Panc1 (cell line): ENCODE data around the gene ALG12. TPM values are rescaled to one million over a fixed set of nuclear protein-coding genes. Genes with fewer than 3 reads are reported as not detected.

ENCODE experiments used
- ATAC-seq: fragments of 200-7000 bp; cut with Tn5 transposase; 2 replicates; pipeline ENCODE4 v1.9.1; 2020; ENCODE audit warnings: mild to moderate bottlenecking, moderate library complexity
- BruUV-seq: library from RNA; stranded (reverse); fragments of 400-500 nt; replicated peaks from 2 replicates; lab custom pipeline; 2021; lab: Mats Ljungman, UMichigan
- CTCF ChIA-PET: fragments of 300-600 bp; sonication (Branson Sonifier 250); formaldehyde crosslinking; loops from one replicate; lab custom pipeline; 2022; ENCODE audit warnings: antibody characterized with exemption; lab: Charles Lee
- POLR2A ChIA-PET: fragments of 300-600 bp; sonication (Branson Sonifier 250); formaldehyde crosslinking; loops from one replicate; lab custom pipeline; 2022; ENCODE audit warnings: antibody characterized with exemption; lab: Charles Lee
- DNase-seq: peaks from one replicate; pipeline ENCODE4 v3.0.0-alpha.2; 2010; ENCODE audit warnings: low read depth, low spot score
- H3K27ac ChIP-seq: 2 replicates; pipeline ENCODE4 v1.5.1; 2011; ENCODE audit warnings: mild to moderate bottlenecking, low read length, inconsistent platforms
- H3K27me3 ChIP-seq: fragments of 200-500 bp; sonication (Bioruptor generic); 2 replicates; pipeline ENCODE4 v1.6.0; 2014; ENCODE audit warnings: low read length, inconsistent platforms; ENCODE audit not compliant: control insufficient read depth, insufficient read depth
- H3K36me3 ChIP-seq: fragments of 200-500 bp; sonication (Bioruptor generic); 2 replicates; pipeline ENCODE4 v1.5.1; 2014; ENCODE audit warnings: inconsistent platforms, mild to moderate bottlenecking, low read length, moderate library complexity; ENCODE audit not compliant: control insufficient read depth, insufficient read depth
- H3K4me1 ChIP-seq: 2 replicates; pipeline ENCODE4 v1.5.1; 2011; ENCODE audit warnings: inconsistent platforms, mild to moderate bottlenecking, low read length, moderate library complexity; ENCODE audit not compliant: control insufficient read depth, insufficient read depth
- H3K4me3 ChIP-seq, 2 experiments: 2 replicates each; pipeline ENCODE4 v1.5.1; 2011 to 2012; ENCODE audit warnings: low read depth in 2 of 2, low read length in 2 of 2, mild to moderate bottlenecking in 2 of 2, inconsistent platforms in 1 of 2, moderate library complexity in 1 of 2
- H3K9me3 ChIP-seq: fragments of 200-500 bp; sonication (Bioruptor generic); 2 replicates; pipeline ENCODE4 v1.5.1; 2014; ENCODE audit warnings: low read depth, mild to moderate bottlenecking, inconsistent platforms, low read length, moderate library complexity; ENCODE audit not compliant: control insufficient read depth, insufficient read depth
- POLR2AphosphoS5 ChIP-seq: IDR thresholded peaks from 2 replicates; pipeline ENCODE4 v1.6.1; 2012; ENCODE audit warnings: mild to moderate bottlenecking, low read depth, low read length, moderate library complexity
- SIN3A ChIP-seq: IDR thresholded peaks from 2 replicates; pipeline ENCODE4 v1.6.1; 2012; ENCODE audit warnings: low read depth, mild to moderate bottlenecking, low read length, moderate library complexity, borderline replicate concordance; ENCODE audit not compliant: insufficient read depth
- TCF7L2 ChIP-seq: IDR thresholded peaks from 2 replicates; pipeline ENCODE4 v1.6.1; 2011; ENCODE audit warnings: mild to moderate bottlenecking, low read depth, low read length, inconsistent platforms
- in situ Hi-C: cut with HindIII; loops from 2 replicates; pipeline ENCODE4 v1.10.0; 2016; ENCODE audit warnings: low sequenced_read_pairs, low pct_unique_long_range_greater_than_20kb
- intact Hi-C: fragments of 100-400 bp; cut with micrococcal nuclease; formaldehyde crosslinking; loops from one replicate; pipeline ENCODE4 v1.10.0; 2022; ENCODE audit not compliant: unreplicated experiment
- total RNA-seq: library from RNA; stranded (reverse); gene quantifications from one replicate; pipeline ENCODE4 v1.2.1, GENCODE V29; 2021; ENCODE audit not compliant: unreplicated experiment
- TF ChIP-seq, protein P1 (sequence below), 2 experiments: IDR thresholded peaks; 2 replicates each; pipeline ENCODE4 v1.6.1; 2011 to 2012; ENCODE audit warnings: low read depth in 2 of 2, control low read depth in 1 of 2, low read length in 1 of 2, mild to moderate bottlenecking in 1 of 2, moderate library complexity in 1 of 2; ENCODE audit not compliant: insufficient read depth in 1 of 2
- TF ChIP-seq, protein P2 (sequence below): fragments of 450-650 bp; IDR thresholded peaks from 2 replicates; pipeline ENCODE4 v1.5.1; 2017; ENCODE audit warnings: mild to moderate bottlenecking

The ALG12 gene
- total RNA-seq, 1 experiment from 2014 or later, result 23.4 TPM

DNA sequence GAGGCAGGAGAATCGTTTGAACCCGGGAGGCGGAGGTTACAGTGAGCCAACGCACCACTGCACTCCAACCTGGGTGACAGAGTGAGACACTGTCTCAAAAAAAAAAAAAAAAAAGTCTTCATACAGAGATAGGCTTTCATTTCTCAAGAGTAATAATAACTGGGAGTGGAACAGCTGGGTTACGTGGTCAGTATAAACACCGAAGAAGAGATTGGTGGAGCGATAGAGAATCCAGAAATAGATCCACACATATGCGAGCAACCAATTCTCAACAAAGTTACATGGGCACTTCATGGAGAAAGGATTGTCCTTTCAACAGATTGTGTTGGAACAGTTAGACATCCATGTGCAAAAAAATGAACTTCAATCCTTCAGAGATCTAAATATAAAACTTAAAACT lies 40.0 kb downstream of the ALG12 start:
- Histone ChIP-seq H3K27ac (no peak overlapping the region), H3K4me3 (no peak overlapping the region), H3K36me3 (no peaks in the 10 kb centered on the region), H3K27me3 (no peaks in the 10 kb centered on the region), H3K4me1 (no peaks in the 10 kb centered on the region), H3K9me3 (no peaks in the 10 kb centered on the region)
- DNase-seq (no peak), ATAC-seq (no peak)
- intact Hi-C loops (no loop called here), in situ Hi-C loops (no loop called here)
- ChIA-PET CTCF (interaction anchor here (0.7 kb wide), 1 partner anchor 32 kb away, joined by 5 read pairs; no protein-coding TSS in a partner anchor), POLR2A (no interaction called here)
- no TSS peak for BruUV-seq
- TF ChIP-seq TCF7L2 (no peak), SIN3A (no peak), POLR2AphosphoS5 (no peak)
- TF ChIP-seq, protein P1, sequence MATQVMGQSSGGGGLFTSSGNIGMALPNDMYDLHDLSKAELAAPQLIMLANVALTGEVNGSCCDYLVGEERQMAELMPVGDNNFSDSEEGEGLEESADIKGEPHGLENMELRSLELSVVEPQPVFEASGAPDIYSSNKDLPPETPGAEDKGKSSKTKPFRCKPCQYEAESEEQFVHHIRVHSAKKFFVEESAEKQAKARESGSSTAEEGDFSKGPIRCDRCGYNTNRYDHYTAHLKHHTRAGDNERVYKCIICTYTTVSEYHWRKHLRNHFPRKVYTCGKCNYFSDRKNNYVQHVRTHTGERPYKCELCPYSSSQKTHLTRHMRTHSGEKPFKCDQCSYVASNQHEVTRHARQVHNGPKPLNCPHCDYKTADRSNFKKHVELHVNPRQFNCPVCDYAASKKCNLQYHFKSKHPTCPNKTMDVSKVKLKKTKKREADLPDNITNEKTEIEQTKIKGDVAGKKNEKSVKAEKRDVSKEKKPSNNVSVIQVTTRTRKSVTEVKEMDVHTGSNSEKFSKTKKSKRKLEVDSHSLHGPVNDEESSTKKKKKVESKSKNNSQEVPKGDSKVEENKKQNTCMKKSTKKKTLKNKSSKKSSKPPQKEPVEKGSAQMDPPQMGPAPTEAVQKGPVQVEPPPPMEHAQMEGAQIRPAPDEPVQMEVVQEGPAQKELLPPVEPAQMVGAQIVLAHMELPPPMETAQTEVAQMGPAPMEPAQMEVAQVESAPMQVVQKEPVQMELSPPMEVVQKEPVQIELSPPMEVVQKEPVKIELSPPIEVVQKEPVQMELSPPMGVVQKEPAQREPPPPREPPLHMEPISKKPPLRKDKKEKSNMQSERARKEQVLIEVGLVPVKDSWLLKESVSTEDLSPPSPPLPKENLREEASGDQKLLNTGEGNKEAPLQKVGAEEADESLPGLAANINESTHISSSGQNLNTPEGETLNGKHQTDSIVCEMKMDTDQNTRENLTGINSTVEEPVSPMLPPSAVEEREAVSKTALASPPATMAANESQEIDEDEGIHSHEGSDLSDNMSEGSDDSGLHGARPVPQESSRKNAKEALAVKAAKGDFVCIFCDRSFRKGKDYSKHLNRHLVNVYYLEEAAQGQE (IDR thresholded peaks at IDR 0.05; ENCODE audit: insufficient read depth in 1 of 2, low read depth in 2 of 2, low read length in 1 of 2), result no peak
- TF ChIP-seq, protein P2, sequence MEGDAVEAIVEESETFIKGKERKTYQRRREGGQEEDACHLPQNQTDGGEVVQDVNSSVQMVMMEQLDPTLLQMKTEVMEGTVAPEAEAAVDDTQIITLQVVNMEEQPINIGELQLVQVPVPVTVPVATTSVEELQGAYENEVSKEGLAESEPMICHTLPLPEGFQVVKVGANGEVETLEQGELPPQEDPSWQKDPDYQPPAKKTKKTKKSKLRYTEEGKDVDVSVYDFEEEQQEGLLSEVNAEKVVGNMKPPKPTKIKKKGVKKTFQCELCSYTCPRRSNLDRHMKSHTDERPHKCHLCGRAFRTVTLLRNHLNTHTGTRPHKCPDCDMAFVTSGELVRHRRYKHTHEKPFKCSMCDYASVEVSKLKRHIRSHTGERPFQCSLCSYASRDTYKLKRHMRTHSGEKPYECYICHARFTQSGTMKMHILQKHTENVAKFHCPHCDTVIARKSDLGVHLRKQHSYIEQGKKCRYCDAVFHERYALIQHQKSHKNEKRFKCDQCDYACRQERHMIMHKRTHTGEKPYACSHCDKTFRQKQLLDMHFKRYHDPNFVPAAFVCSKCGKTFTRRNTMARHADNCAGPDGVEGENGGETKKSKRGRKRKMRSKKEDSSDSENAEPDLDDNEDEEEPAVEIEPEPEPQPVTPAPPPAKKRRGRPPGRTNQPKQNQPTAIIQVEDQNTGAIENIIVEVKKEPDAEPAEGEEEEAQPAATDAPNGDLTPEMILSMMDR, result no peak

DNA sequence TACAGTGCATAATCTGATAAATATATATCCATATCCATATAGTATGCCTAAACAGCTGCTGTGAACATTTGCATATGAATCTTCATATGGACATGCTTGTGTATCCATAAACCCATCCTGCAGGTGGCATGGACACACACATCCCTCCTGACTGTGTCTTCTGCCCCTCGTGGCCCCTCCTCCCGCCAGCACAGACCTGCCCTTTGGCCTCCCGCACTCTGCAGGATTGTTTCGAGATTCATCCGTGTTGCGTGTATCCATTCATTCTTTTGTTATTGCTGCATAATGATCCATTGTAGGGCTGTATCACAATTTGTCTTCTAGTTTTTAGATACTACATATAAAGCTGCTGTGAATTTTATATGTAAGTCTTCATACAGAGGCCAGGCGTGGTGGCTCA lies 40.6 kb downstream of the ALG12 start:
- in situ Hi-C loops, result no loop called here
- ATAC-seq (no peak), DNase-seq (no peak)
- H3K4me1 ChIP-seq, result no peaks in the 10 kb centered on the region
- H3K9me3 ChIP-seq, result no peaks in the 10 kb centered on the region
- ChIA-PET POLR2A (no interaction called here), CTCF (interaction anchor here (0.6 to 0.7 kb wide), 2 partner anchors 31 to 59 kb away, joined by 5 to 6 read pairs; no protein-coding TSS in a partner anchor)
- TF ChIP-seq, protein P1 (IDR thresholded peaks at IDR 0.05; ENCODE audit: insufficient read depth in 1 of 2, low read depth in 2 of 2, low read length in 1 of 2), result no peak
- H3K27ac ChIP-seq, result no peak overlapping the region
- no peaks in the 10 kb centered on the region for H3K27me3 ChIP-seq
- intact Hi-C loops, result no loop called here
- no peaks in the 10 kb centered on the region for H3K36me3 ChIP-seq
- BruUV-seq, result no TSS peak
- no peak overlapping the region for H3K4me3 ChIP-seq
